HEK293T (cell line): ENCODE measurements around the gene RYK.

Source experiments
- BHLHE40 ChIP-seq: fragments of 450-650 bp; IDR thresholded peaks from 2 replicates; pipeline ENCODE4 v1.6.1; 2016; ENCODE audit warnings: mild to moderate bottlenecking, moderate library complexity, borderline replicate concordance
- ELF4 ChIP-seq: fragments of 450-650 bp; IDR thresholded peaks from 2 replicates; pipeline ENCODE4 v1.6.1; 2017; ENCODE audit warnings: antibody characterized with exemption
- FOXA1 ChIP-seq: fragments of 450-650 bp; IDR thresholded peaks from 2 replicates; pipeline ENCODE4 v1.6.1; 2016; ENCODE audit warnings: mild to moderate bottlenecking
- FOXK2 ChIP-seq: fragments of 450-650 bp; IDR thresholded peaks from 2 replicates; pipeline ENCODE4 v1.6.1; 2016; ENCODE audit warnings: mild to moderate bottlenecking
- FOXM1 ChIP-seq: fragments of 450-650 bp; IDR thresholded peaks from 2 replicates; pipeline ENCODE4 v1.6.1; 2017; ENCODE audit warnings: mild to moderate bottlenecking, borderline replicate concordance
- HDGF ChIP-seq: fragments of 450-650 bp; IDR thresholded peaks from 2 replicates; pipeline ENCODE4 v1.6.1; 2017; ENCODE audit warnings: antibody characterized with exemption, borderline replicate concordance
- LEF1 ChIP-seq: fragments of 450-650 bp; IDR thresholded peaks from 2 replicates; pipeline ENCODE4 v1.6.1; 2017; ENCODE audit warnings: mild to moderate bottlenecking, borderline replicate concordance
- NFRKB ChIP-seq: fragments of 450-650 bp; IDR thresholded peaks from 2 replicates; pipeline ENCODE4 v1.6.1; 2016; ENCODE audit warnings: mild to moderate bottlenecking, moderate library complexity
- PKNOX1 ChIP-seq: fragments of 450-650 bp; IDR thresholded peaks from 2 replicates; pipeline ENCODE4 v1.6.1; 2016
- SP1 ChIP-seq: fragments of 450-650 bp; IDR thresholded peaks from 2 replicates; pipeline ENCODE4 v1.6.1; 2017
- SUZ12 ChIP-seq: fragments of 450-650 bp; IDR thresholded peaks from 2 replicates; pipeline ENCODE4 v1.6.1; 2016; ENCODE audit warnings: mild to moderate bottlenecking
- TARDBP ChIP-seq: fragments of 450-650 bp; IDR thresholded peaks from 2 replicates; pipeline ENCODE4 v1.6.1; 2016

GRCh38 chr3:134149286-134149685 lies 101.4 kb downstream of the RYK start:
- TF ChIP-seq ELF4 (no peak), FOXA1 (no peak), FOXM1 (no peak), NFRKB (no peak), PKNOX1 (no peak), TARDBP (no peak), HDGF (no peak), SUZ12 (no peak), BHLHE40 (no peak), SP1 (no peak), LEF1 (no peak), FOXK2 (no peak)
